GM19351 (cell line): ENCODE measurements around the gene ATG7.
"Not testable (repeated sequence)": the region's sequence is repeated elsewhere in the genome, so short reads cannot be mapped to it uniquely, and the experiment has no call there.

Source experiments
- ATAC-seq: cut with Tn5 transposase; IDR thresholded peaks from one replicate; pipeline ENCODE4 v1.9.1; 2021; ENCODE audit warnings: mild to moderate bottlenecking, moderate library complexity; ENCODE audit not compliant: unreplicated experiment

Gene ATG7

DNA sequence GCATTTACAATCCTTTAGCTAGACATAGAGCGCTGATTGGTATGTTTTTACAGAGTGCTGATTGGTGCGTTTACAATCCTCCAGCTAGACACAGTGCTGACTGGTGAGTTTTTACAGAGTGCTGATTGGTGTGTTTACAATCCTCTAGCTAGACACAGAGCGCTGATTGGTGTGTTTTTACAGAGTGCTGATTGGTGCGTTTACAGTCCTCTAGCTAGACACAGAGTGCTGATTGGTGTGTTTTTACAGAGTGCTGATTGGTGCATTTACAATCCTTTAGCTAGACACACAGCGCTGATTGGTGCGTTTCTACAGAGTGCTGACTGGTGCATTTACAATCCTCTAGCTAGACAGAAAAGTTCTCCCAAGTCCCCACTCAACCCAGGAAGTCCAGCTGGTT is 76.7 kb downstream of the ATG7 start:
- not testable (repeated sequence) for ATAC-seq

- ATAC-seq, result no peak
Observed at GRCh38 chr3:11349446-11349845, 77.2 kb downstream of the ATG7 start.

GRCh38 chr3:11350374-11350773 is 78.2 kb downstream of the ATG7 start:
- ATAC-seq, result no peak

DNA sequence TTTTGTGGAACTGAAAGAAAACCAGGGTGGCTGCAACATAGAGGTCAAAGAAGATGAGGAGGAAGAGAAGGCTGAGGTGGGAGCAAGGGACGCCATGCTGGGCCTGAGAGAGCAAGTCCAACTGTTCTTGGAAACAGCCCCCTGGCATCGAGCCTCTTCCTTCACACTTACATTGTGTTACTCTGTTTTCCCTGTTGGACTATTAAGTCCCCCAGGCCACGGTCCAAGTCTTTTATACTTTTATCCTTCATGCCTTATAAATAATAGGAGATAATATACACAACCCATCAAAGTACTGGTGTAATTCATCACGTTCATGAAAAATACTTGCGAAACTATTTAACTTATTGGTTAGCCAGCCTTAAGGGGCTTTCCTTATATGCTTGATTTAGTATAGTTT is 79.3 kb downstream of the ATG7 start:
- no peak for ATAC-seq

DNA sequence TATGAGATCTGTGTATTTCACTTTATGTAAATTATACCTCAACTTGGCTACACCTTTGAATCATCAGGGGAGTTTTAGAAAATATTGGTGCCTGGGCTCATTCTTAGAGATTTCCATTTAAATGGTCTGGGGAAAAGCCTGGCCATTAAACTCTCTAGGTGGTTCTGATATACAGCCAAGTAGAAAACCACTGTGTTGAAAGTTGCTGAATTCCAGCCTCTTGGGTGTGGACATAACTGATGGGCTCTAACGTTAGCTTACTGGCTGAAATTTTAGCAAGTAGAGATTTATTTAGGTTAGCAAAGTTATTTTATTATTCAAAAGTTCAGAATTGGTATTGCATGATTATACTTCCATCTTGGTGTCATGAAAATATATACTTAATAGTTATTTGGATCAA is 84.1 kb downstream of the ATG7 start:
- ATAC-seq, result no peak

GRCh38 chr3:11362600-11362999 is 90.4 kb downstream of the ATG7 start:
- no peak for ATAC-seq

DNA sequence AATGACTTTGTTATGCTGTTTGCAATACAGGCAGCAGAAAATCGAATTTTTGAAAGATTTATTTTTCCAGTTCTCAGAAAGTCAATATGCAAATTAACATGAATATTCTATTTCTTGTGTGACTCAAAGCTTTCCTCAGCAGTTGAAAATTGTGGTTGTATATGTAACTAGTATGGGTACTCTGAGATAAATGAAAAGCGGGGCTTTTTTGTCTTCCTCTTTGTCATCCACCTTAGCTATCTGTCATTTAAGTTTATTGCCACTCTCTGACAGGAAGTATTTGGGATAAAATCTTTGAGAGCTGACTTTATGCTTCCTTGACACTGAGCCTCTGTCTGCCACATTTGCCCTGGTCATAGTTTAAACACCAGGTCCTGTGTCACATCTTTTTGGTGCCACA is 91.5 kb downstream of the ATG7 start:
- ATAC-seq, result no peak

DNA sequence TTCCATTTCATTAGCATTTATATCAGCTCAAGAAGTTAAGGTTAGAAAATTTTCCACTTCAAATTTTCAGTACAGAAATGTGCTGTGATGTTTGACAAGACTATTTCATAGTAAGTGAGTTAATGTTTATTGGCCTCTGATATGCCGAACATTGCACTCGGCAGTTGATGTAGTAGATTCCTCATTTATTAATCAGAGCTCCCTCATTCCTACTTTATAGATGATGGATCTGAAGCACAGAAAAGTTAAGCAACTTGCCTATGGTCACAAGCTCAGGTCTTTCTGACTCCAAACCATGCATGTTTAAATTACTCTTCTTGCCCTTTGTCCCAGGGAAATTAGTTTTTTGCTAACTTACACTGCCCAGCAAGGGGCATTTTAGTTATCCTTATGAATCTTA is 92.0 kb downstream of the ATG7 start:
- no peak for ATAC-seq

DNA sequence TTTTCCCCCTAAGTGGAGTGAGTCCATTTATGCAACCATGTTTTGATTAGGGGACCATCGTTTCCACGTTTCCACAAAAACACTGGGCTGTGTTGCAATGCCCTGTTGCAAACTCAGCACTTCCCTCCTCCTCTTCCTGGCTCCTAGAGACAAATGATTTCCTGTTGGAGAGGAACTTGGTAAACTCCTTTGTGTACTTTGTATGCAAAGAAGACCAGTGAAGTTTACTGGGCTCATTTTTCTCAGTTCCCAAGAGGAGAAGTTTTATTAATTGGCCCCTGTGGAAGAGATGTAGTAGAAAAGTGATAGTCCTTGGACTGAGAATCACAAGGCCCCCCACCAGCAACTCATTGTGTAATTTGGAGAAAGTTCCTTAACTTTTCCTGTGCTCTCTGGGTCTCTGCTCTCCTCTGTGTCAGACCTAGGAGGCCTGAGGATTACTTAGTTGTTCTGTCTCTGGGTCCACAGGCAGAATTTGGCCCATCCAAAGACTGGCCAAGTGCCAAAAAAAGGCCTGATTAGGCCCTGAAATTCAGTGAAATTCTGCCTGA is 95.0 kb downstream of the ATG7 start:
- ATAC-seq, result no peak

DNA sequence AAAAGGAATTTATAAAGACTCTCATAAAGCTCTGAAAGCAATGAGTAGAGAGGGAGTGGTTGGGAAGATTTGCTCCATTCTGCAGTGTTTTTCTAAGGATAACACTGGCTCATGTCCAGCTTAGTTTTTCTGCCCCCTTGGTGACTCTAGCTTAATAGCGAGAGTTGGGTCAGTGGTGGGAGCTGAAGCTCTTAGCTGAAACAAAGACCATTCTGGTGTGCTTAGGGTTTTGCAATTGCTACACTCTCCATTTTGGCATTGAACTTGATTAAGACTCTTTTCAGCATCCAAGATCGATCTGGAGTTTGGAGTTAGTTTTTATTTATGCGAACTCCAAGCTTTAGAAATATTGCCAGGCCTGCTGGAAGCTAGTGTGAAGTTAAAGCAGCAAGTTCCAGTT is 98.0 kb downstream of the ATG7 start:
- ATAC-seq, result no peak

DNA sequence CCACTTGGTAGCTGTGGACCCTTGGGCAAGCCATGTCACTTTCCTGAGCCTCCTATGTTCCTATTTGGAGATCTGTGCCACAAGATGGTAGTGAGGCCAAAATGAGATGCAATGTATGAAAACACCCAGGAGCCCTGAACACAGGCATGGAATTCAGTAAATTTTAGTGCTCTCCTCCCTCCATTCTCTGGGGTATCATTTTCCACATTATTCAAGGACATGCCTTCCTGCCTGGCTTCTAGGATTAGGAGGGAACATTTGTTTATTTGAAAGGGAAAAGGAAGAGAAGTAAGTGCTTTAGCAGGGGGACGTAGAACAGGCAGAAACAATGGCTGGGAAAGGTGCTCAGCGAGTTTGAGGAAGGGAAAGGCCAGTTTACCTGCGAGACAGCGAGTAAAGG is 98.8 kb downstream of the ATG7 start:
- ATAC-seq, result no peak

DNA sequence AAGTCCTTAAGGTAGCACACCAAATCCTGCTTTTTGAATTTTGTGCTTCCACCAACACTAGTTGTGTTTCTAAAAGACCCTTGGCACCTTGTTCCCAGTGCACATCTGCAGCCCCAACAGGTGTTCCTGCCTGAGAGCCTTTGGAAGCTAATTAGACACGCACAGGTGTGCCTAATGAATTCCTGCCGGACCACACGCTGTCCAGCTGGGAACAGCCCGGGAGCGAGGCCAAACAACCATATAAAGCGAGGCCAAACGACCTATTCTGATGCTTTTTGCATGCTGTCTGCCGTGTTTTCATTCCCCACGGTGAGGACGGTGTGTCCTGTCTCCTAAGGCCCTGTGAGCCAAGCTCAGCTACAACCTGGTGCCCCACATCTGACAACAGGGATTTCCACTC is 99.5 kb downstream of the ATG7 start:
- ATAC-seq, result no peak

DNA sequence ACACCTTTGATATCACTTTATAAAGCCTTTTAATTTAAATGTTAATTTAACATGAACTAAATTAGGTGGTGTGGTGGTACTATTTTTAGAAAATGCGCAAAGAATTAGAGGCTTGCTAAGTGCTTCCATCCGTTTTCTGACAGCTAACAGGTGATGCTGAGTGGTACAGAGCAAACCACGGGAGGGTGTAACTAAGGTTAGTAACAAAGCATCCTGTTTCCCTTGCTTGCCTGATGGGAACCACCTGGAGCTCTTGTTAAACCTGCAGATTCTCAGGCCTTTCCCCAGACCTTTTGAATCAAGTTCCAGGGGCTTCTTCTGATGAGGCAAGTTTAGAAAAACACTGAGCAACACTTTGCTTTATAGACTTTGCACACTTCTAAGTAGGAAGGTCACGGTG is 101.0 kb downstream of the ATG7 start:
- no peak for ATAC-seq

DNA sequence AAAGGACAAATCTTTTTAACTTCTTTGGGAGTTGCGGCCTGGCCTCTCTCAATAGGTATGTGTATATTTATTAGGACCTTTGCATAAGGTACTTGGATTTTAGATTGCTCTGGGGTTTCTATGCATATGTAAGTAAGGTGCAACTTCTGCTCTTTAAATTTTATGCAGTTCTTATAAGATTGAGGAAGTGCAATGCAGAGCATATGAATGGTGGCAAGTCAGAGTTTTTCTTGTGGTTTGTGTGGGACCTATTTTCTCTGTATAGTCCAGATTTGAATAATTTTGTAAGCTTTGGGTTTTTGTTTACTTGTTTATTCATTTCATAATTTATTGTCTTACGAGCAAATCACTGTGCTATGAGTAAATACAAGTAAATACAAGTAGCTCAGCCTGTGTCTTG is 101.5 kb downstream of the ATG7 start:
- no peak for ATAC-seq

DNA sequence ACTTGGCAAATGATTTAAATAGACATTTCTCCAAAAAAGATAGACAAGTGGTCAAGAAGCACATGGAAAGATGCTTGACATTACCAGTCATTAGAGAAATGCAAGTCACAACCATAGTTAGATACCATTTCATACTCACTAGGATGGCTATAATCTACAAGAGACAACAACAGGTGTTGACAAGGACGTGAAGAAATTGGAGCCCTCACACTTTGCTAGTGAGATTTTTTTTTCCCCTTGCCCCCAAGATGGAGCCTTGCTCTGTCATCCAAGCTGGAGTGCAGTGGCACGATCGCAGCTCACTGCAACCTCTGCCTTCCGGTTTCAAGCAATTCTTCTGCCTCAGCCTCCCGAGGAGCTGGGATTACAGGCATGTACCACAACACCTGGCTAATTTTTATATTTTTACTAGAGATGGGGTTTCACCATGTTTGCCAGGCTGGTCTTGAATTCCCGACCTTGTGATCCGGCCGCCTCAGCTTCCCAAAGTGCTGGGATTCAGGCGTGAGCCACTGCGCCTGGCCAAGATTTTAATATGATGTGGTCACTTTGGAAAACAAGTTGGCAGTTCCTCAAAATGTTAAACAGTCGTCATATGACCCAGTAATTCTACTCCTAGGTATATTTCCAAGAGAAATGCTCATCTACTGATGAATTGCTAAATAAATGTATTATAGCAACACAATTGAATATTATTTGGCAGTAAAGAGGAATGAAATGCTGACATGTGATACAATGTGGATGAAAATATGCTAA is 103.3 kb downstream of the ATG7 start:
- no peak for ATAC-seq

GRCh38 chr3:11377719-11378118 is 105.5 kb downstream of the ATG7 start:
- ATAC-seq, result no peak

DNA sequence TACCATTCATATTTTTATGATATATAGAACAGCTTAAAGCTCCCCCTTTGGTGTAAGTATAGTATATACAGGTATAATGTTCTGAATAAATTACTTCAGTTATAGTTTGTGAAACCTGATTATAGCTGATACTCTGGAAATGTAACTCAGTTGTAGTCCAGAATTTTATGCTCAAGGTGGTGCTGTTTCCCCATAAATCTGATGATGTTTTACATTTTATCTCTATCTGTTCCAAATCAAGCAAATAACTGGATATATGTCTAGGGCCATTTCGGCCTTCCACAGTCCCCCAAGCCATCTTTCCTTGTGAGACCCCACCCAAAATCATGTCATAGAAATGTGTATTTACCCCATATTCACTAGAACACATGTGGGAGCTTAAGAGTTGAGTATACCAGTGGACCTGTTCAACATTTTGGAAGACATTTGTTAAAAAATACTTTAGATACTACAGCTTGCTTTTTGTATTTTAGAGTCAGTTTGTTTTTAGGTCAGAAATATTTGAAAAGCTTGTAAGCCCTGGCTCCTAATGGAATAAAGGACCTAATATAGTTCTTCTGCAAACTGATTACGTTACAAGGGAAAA is 107.1 kb downstream of the ATG7 start:
- ATAC-seq, result no peak

- no peak for ATAC-seq
Observed at GRCh38 chr3:11379824-11380701, 107.9 kb downstream of the ATG7 start.

DNA sequence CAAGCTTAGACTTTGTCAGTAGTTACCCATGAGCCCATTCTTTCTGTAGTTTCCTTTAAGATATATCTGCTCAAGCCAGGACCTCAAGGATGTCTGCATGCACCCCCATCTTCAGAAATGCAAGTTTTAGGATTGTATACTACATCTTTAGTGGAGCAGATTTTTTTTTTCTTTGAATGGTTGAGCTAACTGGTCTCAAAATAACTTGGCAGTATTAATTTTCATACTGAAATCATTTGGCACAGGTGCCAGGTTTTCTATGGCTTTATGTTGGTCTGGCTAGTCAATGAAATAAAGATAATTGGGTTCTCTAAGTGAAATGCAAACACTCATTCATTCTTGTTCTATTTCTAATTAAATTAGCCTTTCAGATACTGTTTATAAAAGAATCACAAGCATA is 108.9 kb downstream of the ATG7 start:
- no peak for ATAC-seq

DNA sequence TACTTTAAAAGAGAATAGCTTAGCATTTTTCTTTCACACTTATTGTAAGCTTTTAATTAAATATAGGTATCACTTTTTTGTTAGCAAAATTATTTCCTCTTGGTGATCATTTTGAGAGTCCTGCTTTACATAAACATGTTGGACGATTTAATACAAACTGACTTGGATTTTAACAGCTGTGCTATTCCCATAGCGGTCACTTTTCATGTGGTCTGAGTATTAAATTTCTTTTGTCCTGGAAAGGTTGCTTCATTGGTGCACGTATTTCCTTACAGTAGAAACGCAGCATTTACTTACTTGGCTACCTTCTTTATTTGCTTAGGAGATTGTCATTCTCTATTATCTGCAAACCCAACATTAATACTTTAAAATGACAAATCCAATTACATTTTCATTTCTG is 109.4 kb downstream of the ATG7 start:
- ATAC-seq, result no peak

DNA sequence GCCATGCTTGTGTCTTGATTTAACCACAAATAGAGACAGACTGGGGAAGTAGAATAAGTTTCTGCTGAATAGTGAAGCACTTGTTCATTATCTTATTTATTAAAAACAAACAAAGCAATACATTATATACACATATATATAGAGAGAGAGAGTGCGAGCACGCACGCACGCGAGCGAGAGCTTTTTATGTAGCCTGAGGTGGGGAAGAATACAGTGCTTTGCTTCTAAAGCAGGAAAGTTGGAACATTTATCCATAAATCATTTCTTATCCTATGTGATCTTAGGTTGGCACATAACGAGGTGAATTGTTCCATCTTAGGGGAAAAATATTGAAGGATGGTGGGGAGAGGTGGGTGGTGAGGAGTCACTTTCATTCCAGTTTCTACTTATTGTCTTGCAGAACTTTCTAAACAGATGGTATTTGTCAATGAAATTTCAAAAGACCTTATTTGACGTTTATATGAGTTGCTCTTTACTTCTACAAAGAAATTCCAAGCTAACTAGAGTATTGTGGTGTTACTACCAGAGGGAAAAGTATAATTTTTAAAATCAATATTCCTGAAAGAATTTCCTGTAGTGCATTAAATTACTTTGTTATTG is 110.0 kb downstream of the ATG7 start:
- no peak for ATAC-seq
